ENCODE results near the gene TUFM. TPM values are rescaled to one million over a fixed set of nuclear protein-coding genes. Genes with fewer than 3 reads are reported as not detected.
"Not testable (repeated sequence)": the region's sequence is repeated elsewhere in the genome, so short reads cannot be mapped to it uniquely, and the experiment has no call there.

The TUFM gene
- total and polyA plus RNA-seq, 2 donors (not counting 1 experiment from before 2014, with no cell fraction given), result 68.6 to 115 TPM

- not testable (repeated sequence) for H3K27ac ChIP-seq (ENCODE audit: insufficient read depth, low read length); H3K27me3 ChIP-seq (ENCODE audit: control insufficient read depth, insufficient read depth, low read length); H3K79me2 ChIP-seq (ENCODE audit: control insufficient read depth, insufficient read depth, low read length); H3K4me2 ChIP-seq (ENCODE audit: extremely low read depth, insufficient read depth, low read length); H3K4me1 ChIP-seq (ENCODE audit: control insufficient read depth, extremely low read depth, insufficient read depth, low read length); H4K20me1 ChIP-seq (ENCODE audit: control insufficient read depth, extremely low read depth, insufficient read depth, low read length); H3K9ac ChIP-seq (ENCODE audit: insufficient read depth, low read length); H3K36me3 ChIP-seq (ENCODE audit: control insufficient read depth, insufficient read depth, low read length); H2AFZ ChIP-seq (ENCODE audit: low read length); H3K9me3 ChIP-seq (ENCODE audit: control insufficient read depth, insufficient read depth, low read depth, low read length)
- DNase-seq (ENCODE audit: low read depth in 2 of 2), result peak; percentile 68 to 81
- peak overlapping the region in 1 of 4 experiments; percentile 34 for H3K4me3 ChIP-seq (replicated peaks in 1 of 4; ENCODE audit: control extremely low read depth in 1 of 4, insufficient read depth in 1 of 4, low read depth in 3 of 4, low read length in 4 of 4)
- TF ChIP-seq CTCF (conservative IDR thresholded peaks at IDR 0.05 in 1 of 2, IDR thresholded peaks at IDR 0.05 in 1 of 2; ENCODE audit: low read depth in 1 of 2, low read length in 2 of 2), result peak; percentile 27 to 47
Measured at GRCh38 chr16:28802235-28803019, 43.7 kb downstream of the TUFM start.

Other genes starting within 250 kb of the TUFM start
- 0.17 and 0.26 TPM in 2 replicates for gene SULT1A2, start 249.3 kb downstream of the TUFM start, total RNA-seq
- gene SULT1A2, start 249.3 kb downstream of the TUFM start, polyA plus RNA-seq, result not detected in 2 replicates
- 1.3 and 3.6 TPM in 2 replicates for gene SULT1A1, start 236.3 kb downstream of the TUFM start, total RNA-seq
- gene SULT1A1, start 236.3 kb downstream of the TUFM start, polyA plus RNA-seq, result 0.50 and 1.7 TPM in 2 replicates
- gene NPIPB8, start 208.3 kb downstream of the TUFM start, total RNA-seq, result 0.17 TPM in 1 of 2 replicates, not detected in the other
- gene NPIPB8, start 208.3 kb downstream of the TUFM start, polyA plus RNA-seq, result not detected in 2 replicates
- 155 and 183 TPM in 2 replicates for gene EIF3C, start 134.9 kb downstream of the TUFM start, total RNA-seq
- gene EIF3C, start 134.9 kb downstream of the TUFM start, polyA plus RNA-seq, result 259 and 267 TPM in 2 replicates
- 1.7 and 1.8 TPM in 2 replicates for gene NPIPB9, start 94.6 kb downstream of the TUFM start, total RNA-seq
- 0.05 and 0.12 TPM in 2 replicates for gene NPIPB9, start 94.6 kb downstream of the TUFM start, polyA plus RNA-seq
- gene ATXN2L, start 23.3 kb downstream of the TUFM start, total RNA-seq, result 33.6 and 52.8 TPM in 2 replicates
- gene ATXN2L, start 23.3 kb downstream of the TUFM start, polyA plus RNA-seq, result 16.4 and 21.5 TPM in 2 replicates
- 9.0 and 14.2 TPM in 2 replicates for gene SH2B1, start 17.5 kb upstream of the TUFM start, total RNA-seq
- 10.7 and 11.8 TPM in 2 replicates for gene SH2B1, start 17.5 kb upstream of the TUFM start, polyA plus RNA-seq
- 0.26 and 0.33 TPM in 2 replicates for gene ATP2A1, start 32.1 kb upstream of the TUFM start, total RNA-seq
- 0.15 and 0.22 TPM in 2 replicates for gene ATP2A1, start 32.1 kb upstream of the TUFM start, polyA plus RNA-seq
- 17.2 and 22.6 TPM in 2 replicates for gene RABEP2, start 78.9 kb upstream of the TUFM start, total RNA-seq
- 5.9 and 9.0 TPM in 2 replicates for gene RABEP2, start 78.9 kb upstream of the TUFM start, polyA plus RNA-seq
- gene CD19, start 85.6 kb upstream of the TUFM start, total RNA-seq, result under 0.01 and 0.26 TPM in 2 replicates
- 0.05 TPM in 1 of 2 replicates, not detected in the other for gene CD19, start 85.6 kb upstream of the TUFM start, polyA plus RNA-seq
- gene NFATC2IP, start 104.6 kb upstream of the TUFM start, total RNA-seq, result 15.4 and 16.0 TPM in 2 replicates
- gene NFATC2IP, start 104.6 kb upstream of the TUFM start, polyA plus RNA-seq, result 25.6 and 34.2 TPM in 2 replicates
- 19.5 and 27.2 TPM in 2 replicates for gene SPNS1, start 128.4 kb upstream of the TUFM start, total RNA-seq
- gene SPNS1, start 128.4 kb upstream of the TUFM start, polyA plus RNA-seq, result 24.4 and 27.1 TPM in 2 replicates
- 0.26 and 0.50 TPM in 2 replicates for gene LAT, start 138.7 kb upstream of the TUFM start, total RNA-seq
- 1.4 TPM in 2 replicates for gene LAT, start 138.7 kb upstream of the TUFM start, polyA plus RNA-seq